ENCODE results near the gene PANX2. TPM values are rescaled to one million over a fixed set of nuclear protein-coding genes. Genes with fewer than 3 reads are reported as not detected.

Gene PANX2
- total and polyA plus RNA-seq, 8 donors: 0.25 to 1.8 (median 1.1) TPM; not detected in 3

GRCh38 chr22:50182176-50183081 lies 11.9 kb downstream of the PANX2 start:
- peak in 1 of 2 donors; percentile 87 for DNase-seq
- H3K4me1 ChIP-seq: peaks cover 29 to 49% (median 47%) of the 10 kb centered on the region in 4 donors
- H3K4me3 ChIP-seq: no peak overlapping the region
- WGBS, 5 donors: 61 to 67% (median 63%) methylated on average over 19 to 31 of the region's 31 CpGs
- TF ChIP-seq POLR2A (IDR thresholded peaks at IDR 0.05) (no peak), POLR2AphosphoS5 (IDR thresholded peaks at IDR 0.05) (peak in 2 of 3 donors; percentile 4 to 30)
- no peaks in the 10 kb centered on the region for H3K36me3 ChIP-seq
- peaks cover 6 to 34% (median 8%) of the 10 kb centered on the region in 3 donors for H3K27me3 ChIP-seq
- intact Hi-C loops (cut with DNase I; ENCODE audit: low total_unique reads): no loop called here
- H3K27ac ChIP-seq: peak overlapping the region in 4 of 5 donors; percentile 7 to 72 (median 20)
- H3K9me3 ChIP-seq: no peaks in the 10 kb centered on the region

- H3K27ac ChIP-seq: peak overlapping the region; percentile 7 to 89 (median 59)
Measured at GRCh38 chr22:50183141-50183971, 12.8 kb downstream of the PANX2 start.

DNA sequence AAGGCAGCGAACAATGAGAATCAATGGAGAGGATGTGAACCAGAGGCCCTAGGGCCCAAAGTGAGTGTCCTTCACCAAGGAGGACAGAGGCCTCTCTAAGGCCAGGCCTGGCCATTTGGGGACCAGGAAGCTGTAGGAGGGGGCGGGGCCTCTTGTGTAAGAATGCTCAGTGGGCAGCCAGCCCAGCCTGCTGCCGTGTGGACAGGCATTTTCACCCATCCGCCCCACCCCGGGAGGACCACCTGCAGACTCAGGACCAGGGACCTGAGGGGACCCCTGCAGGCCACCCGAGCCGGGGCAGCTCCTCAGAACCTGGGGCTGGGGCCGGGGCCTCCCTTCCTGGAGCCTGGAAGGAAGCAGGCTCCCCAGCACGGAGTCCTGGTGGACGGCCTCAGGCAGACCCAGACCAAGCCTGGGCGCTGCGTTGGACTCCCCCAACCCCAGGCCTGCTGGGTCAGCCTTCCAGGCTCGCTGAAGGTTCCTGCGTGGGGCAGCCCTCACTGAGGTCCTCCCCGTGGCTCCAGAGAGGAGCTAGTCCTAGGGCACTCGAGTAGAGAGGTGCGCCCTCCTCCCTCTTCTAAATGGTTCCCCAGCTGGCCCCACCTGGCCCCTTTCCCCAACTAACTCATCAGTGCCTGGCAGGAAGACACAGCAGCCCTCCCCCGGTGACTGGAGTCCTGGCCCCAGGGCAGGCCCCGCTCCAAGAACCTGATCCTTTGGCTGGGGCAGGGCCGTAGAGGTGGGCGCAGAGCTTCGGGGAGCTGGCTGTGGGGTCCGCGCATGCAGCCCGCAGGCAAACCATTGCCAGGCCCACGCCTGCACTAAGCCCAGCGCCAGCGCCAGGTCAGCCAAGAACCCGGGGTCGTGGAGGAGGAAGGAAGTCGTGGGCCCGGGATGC lies 13.7 kb downstream of the PANX2 start:
- peaks cover 0 to 5% (median 0%) of the 10 kb centered on the region in 4 donors for H3K36me3 ChIP-seq
- no peaks in the 10 kb centered on the region for H3K9me3 ChIP-seq
- H3K27ac ChIP-seq: peak overlapping the region; percentile 15 to 89 (median 59)
- no peak for TF ChIP-seq CTCF (IDR thresholded peaks at IDR 0.05)
- no peak for TF ChIP-seq POLR2AphosphoS5 (IDR thresholded peaks at IDR 0.05)
- no peak for TF ChIP-seq EP300 (IDR thresholded peaks at IDR 0.05)
- no peak for TF ChIP-seq POLR2A (IDR thresholded peaks at IDR 0.05)
- peak overlapping the region; percentile 72 to 90 (median 74) for H3K4me3 ChIP-seq
- WGBS, 5 donors: 46 to 57% (median 53%) methylated on average over 21 to 32 of the region's 32 CpGs
- H3K4me1 ChIP-seq: peaks cover 30 to 65% (median 63%) of the 10 kb centered on the region in 4 donors
- peaks cover 0 to 15% (median 0%) of the 10 kb centered on the region in 3 donors for H3K27me3 ChIP-seq
- peak; percentile 81 to 90 for DNase-seq
- intact Hi-C loops (cut with DNase I; ENCODE audit: low total_unique reads): no loop called here

More at GRCh38 chr22:50183141-50183971, 12.8 kb downstream of the PANX2 start:
- intact Hi-C loops (cut with DNase I; ENCODE audit: low total_unique reads): no loop called here
- TF ChIP-seq CTCF (IDR thresholded peaks at IDR 0.05): no peak
- no peak for TF ChIP-seq EP300 (IDR thresholded peaks at IDR 0.05)
- no peak for TF ChIP-seq POLR2AphosphoS5 (IDR thresholded peaks at IDR 0.05)
- WGBS, 5 donors: 46 to 80% (median 76%) methylated on average over 7 to 19 of the region's 19 CpGs
- DNase-seq: no peak
- H3K9me3 ChIP-seq: no peaks in the 10 kb centered on the region
- no peak overlapping the region for H3K4me3 ChIP-seq
- peaks cover 29 to 56% (median 55%) of the 10 kb centered on the region in 4 donors for H3K4me1 ChIP-seq
- peaks cover 0 to 2% (median 0%) of the 10 kb centered on the region in 4 donors for H3K36me3 ChIP-seq
- peaks cover under 1 to 24% (median 4%) of the 10 kb centered on the region in 3 donors for H3K27me3 ChIP-seq

GRCh38 chr22:50184902-50185374 lies 14.4 kb downstream of the PANX2 start:
- peak overlapping the region in 4 of 5 donors; percentile 43 to 89 (median 66) for H3K27ac ChIP-seq
- intact Hi-C loops (cut with DNase I; ENCODE audit: low total_unique reads): no loop called here
- H3K4me1 ChIP-seq: peaks cover 36 to 72% (median 70%) of the 10 kb centered on the region in 4 donors
- H3K9me3 ChIP-seq: no peaks in the 10 kb centered on the region
- peak overlapping the region; percentile 72 to 90 (median 74) for H3K4me3 ChIP-seq
- no peak for DNase-seq
- 16 to 36% (median 27%) methylated on average over 22 to 63 of the region's 63 CpGs for WGBS, 5 donors
- peaks cover 0 to 5% (median 0%) of the 10 kb centered on the region in 4 donors for H3K36me3 ChIP-seq
- H3K27me3 ChIP-seq: peaks cover 0 to 8% (median 0%) of the 10 kb centered on the region in 3 donors
- TF ChIP-seq CTCF (IDR thresholded peaks at IDR 0.05) (no peak), EP300 (IDR thresholded peaks at IDR 0.05) (no peak), POLR2A (IDR thresholded peaks at IDR 0.05) (no peak), POLR2AphosphoS5 (IDR thresholded peaks at IDR 0.05) (no peak)
